ENCODE measurements around the gene TFG. TPM values are rescaled to one million over a fixed set of nuclear protein-coding genes. Genes with fewer than 3 reads are reported as not detected.

TFG gene
- total RNA-seq, 4 donors from 2014 or later: 49.4 to 131 (median 66.8) TPM

DNA sequence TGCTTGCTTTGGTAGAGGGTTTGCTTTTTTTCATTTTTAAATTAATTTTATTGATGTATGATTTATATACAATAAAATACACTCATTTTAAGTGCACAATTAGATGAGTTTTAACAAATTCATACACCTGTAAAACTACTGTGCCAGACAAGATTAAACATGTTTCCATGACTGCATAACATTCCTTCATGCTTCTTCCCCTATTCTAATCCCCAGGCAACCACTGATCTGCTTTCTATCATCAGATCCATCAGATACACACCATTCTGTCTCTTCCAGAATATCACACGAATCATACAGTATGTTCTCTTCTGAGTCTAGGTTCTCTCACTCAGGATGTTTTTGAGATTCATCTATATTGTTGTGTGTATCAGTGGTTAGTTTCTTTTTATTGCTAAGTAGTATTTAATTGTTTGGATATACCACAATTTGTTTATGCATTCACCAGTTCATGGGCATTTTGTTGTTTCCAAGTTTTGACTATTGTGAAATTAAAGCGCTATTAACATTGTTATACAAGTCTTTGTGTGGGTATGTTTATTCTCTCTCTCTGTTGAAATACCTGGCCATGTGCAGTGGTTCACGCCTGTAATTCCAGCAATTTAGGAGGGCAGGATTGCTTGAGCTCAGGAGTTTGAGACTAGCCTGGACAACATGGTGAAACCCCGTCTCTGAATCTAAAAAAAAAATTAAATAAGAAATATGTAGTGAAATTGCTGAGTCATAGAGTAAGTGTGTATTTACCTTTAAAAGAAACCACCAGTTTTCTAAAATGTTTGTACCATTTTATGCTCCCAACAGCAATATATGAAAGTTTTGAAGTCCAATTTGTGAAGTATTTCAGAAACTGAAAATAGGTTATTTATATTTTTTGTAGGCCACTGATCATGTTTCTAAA, 7.0 kb upstream of the TFG start:
- TF ChIP-seq, protein P1, sequence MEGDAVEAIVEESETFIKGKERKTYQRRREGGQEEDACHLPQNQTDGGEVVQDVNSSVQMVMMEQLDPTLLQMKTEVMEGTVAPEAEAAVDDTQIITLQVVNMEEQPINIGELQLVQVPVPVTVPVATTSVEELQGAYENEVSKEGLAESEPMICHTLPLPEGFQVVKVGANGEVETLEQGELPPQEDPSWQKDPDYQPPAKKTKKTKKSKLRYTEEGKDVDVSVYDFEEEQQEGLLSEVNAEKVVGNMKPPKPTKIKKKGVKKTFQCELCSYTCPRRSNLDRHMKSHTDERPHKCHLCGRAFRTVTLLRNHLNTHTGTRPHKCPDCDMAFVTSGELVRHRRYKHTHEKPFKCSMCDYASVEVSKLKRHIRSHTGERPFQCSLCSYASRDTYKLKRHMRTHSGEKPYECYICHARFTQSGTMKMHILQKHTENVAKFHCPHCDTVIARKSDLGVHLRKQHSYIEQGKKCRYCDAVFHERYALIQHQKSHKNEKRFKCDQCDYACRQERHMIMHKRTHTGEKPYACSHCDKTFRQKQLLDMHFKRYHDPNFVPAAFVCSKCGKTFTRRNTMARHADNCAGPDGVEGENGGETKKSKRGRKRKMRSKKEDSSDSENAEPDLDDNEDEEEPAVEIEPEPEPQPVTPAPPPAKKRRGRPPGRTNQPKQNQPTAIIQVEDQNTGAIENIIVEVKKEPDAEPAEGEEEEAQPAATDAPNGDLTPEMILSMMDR (IDR thresholded peaks at IDR 0.05; ENCODE audit: low read depth): no peak

DNA sequence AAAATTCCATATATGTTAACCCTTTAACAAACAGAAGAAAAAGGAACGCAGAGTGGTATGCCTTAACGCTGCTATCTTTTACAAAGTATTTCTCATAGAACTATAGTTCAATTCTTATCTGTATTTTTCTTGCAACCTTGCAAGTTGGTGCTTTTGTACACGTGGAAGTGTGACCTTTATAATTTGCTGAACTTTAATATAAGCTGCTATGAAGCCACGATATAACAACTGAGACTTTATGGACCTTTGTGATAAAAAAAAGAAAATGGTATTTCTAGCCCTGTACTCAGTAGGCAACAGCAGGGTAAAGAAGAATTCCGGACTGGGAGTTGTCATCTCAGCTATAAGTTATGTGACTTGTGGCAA, 6.3 kb upstream of the TFG start:
- TF ChIP-seq, protein P1 (IDR thresholded peaks at IDR 0.05; ENCODE audit: low read depth): no peak

DNA sequence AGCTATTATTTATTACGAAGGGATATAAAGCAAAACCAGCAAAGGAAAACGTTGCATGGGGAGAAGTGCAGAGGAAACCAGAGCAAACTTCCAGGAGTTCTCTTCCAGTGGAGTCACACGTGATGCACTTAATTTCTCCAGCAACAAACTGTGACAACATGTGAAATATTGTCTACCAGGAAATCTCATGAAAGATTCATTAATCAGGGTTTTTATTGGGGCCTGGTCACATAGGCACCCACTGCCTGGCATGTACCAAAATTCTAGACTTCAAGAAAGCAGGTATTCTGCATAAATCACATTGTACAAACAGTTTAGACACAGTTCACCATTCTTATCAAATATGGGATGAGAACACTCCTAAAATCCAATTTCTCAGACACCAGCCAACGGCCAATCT, 5.4 kb upstream of the TFG start:
- TF ChIP-seq, protein P1 (IDR thresholded peaks at IDR 0.05; ENCODE audit: low read depth): no peak

DNA sequence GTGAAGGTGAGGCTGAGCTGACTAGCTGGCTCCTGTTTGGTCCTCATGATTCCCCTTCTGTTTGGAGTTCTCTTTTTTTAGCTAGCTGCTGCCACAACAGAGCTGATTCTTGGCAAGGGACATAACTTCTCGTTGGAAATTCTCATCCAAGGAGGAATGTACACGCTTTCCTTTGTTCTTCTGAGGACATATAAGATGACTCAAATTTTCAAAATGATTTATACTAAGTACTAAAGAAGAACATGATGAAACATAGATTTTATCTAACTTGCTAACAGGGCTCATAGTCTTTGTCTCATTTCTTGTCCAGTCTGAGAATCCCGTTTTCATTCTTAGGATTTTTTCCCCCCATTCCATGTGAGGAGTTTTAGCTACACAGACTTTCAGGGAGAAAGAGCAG, 2.9 kb upstream of the TFG start:
- TF ChIP-seq, protein P1 (IDR thresholded peaks at IDR 0.05; ENCODE audit: low read depth): no peak

DNA sequence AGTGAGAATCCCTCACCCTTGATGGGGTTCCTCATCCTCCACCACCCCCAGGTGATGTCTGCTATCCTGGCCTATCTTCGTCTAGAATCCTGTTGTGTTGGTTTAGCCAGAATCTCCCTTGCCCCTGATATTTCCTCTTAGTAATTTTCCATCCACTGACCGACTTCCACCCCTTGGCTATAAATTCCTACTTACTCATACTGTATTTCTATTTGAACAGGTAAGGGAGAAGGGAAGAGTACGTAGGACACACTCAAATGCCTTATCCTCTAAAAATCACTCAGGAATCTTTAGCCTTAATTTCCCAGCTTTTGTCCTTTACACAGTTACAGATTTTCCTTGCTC, 678 bp upstream of the TFG start:
- TF ChIP-seq, protein P1 (IDR thresholded peaks at IDR 0.05; ENCODE audit: low read depth): no peak

DNA sequence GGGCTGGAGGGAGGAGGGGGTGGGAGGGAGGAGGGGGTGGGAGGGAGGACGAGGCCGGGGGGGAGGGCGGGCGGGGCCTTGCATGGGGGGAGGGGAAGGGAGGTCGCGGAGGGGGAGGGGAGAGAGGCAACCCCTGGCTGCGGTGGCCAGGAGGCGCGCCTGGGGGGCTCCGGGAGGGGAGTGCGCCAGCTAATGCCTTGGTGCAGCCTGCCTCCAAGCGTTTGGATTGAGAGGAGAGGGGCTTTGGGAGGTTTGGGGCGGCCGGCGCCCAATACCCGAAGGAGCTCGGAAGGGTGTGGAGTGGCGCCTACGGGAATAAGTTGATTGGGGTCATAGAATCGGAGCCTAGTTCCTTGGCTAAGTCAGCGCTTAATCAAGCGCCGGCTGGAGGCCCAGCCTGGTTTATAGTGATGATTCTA, 557 bp downstream of the TFG start:
- TF ChIP-seq, protein P1 (IDR thresholded peaks at IDR 0.05; ENCODE audit: low read depth): no peak

DNA sequence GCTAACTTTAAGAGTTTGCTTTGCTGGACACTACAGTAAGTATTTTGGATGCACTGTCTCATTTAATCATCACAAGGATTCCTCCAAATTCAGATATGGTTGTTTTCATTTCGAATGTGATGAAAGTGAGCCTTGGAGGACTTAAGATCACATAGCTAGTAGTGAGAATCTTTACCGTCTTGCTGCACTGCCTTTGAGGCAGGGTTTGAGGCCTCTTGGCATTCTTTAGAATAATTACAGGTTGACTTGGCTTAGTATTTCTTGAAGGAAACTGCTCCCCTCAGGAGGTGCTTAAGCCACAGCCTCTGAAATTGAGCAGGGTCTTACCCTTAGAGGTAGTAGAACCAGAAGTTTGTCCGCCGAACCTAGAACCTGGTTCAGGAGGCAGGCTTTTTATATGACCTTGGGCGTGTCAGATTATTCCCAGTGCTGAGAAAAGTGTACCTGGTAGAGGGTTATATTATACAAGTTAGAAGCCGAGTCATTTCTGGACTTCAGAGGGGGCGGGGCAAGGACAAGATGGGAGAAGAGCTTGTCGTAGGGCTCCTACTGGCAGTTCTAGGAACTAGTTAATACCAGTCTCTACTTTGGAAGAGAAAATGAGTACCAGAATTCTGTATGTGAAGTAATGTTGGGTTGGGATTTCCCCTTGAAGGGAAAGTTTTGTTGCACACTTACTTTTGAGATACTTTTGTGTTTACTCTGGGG, 1.1 kb downstream of the TFG start:
- TF ChIP-seq, protein P1 (IDR thresholded peaks at IDR 0.05; ENCODE audit: low read depth): no peak

All from subcutaneous adipose tissue (tissue), 4 donors.